GM23338 (cell line): ENCODE measurements around the gene GRM3. TPM values are rescaled to one million over a fixed set of nuclear protein-coding genes. Genes with fewer than 3 reads are reported as not detected.
"Not testable (repeated sequence)": the region's sequence is repeated elsewhere in the genome, so short reads cannot be mapped to it uniquely, and the experiment has no call there.

Source experiments
- ATAC-seq: fragments of 200-7000 bp; cut with Tn5 transposase; 3 replicates; pipeline ENCODE4 v1.9.1; 2020
- DNase-seq: peaks from one replicate; pipeline ENCODE4 v3.0.0-alpha.2; 2015; ENCODE audit warnings: low spot score
- H2AFZ ChIP-seq: fragments of 200-600 bp; sonication (generic); 2 replicates; pipeline ENCODE4 v1.8.0; 2016; ENCODE audit warnings: antibody characterized with exemption, mild to moderate bottlenecking, moderate library complexity
- H3F3A ChIP-seq: fragments of 200-600 bp; sonication (generic); replicated peaks from 2 replicates; pipeline ENCODE4 v1.8.0; 2017; ENCODE audit warnings: antibody characterized with exemption, mixed run types, low read depth
- H3K27ac ChIP-seq: fragments of 200-600 bp; sonication (generic); 2 replicates; pipeline ENCODE4 v1.6.1; 2016; ENCODE audit warnings: low read depth
- H3K27me3 ChIP-seq: fragments of 200-600 bp; sonication (generic); 2 replicates; pipeline ENCODE4 v1.8.0; 2016; ENCODE audit warnings: mild to moderate bottlenecking, mixed run types, moderate library complexity; ENCODE audit not compliant: insufficient read depth
- H3K36me3 ChIP-seq: fragments of 200-600 bp; sonication (generic); 2 replicates; pipeline ENCODE4 v1.8.0; 2016; ENCODE audit warnings: mild to moderate bottlenecking; ENCODE audit not compliant: insufficient read depth
- H3K4me1 ChIP-seq: fragments of 200-600 bp; sonication (generic); 2 replicates; pipeline ENCODE4 v1.8.0; 2016; ENCODE audit warnings: mild to moderate bottlenecking, moderate library complexity; ENCODE audit not compliant: insufficient read depth
- H3K4me2 ChIP-seq: fragments of 200-600 bp; sonication (generic); 2 replicates; pipeline ENCODE4 v1.7.1; 2017; ENCODE audit warnings: mixed run types
- H3K4me3 ChIP-seq: fragments of 200-600 bp; sonication (generic); 2 replicates; pipeline ENCODE4 v1.6.1; 2016; ENCODE audit warnings: mixed run types
- H3K79me2 ChIP-seq: fragments of 200-600 bp; sonication (generic); replicated peaks from 2 replicates; pipeline ENCODE4 v1.8.0; 2017; ENCODE audit warnings: mild to moderate bottlenecking; ENCODE audit not compliant: insufficient read depth
- H3K9me2 ChIP-seq: fragments of 200-600 bp; sonication (generic); 2 replicates; pipeline ENCODE4 v1.8.0; 2017; ENCODE audit not compliant: insufficient read depth
- H4K20me1 ChIP-seq: fragments of 200-600 bp; sonication (generic); replicated peaks from 2 replicates; pipeline ENCODE4 v1.8.0; 2017; ENCODE audit warnings: mild to moderate bottlenecking; ENCODE audit not compliant: insufficient read depth
- H3K27ac Mint-ChIP-seq: 2 replicates; pipeline ENCODE4 v1.8.0; 2020; ENCODE audit warnings: inconsistent platforms, mild to moderate bottlenecking, moderate library complexity, mixed read lengths
- H3K27me3 Mint-ChIP-seq: 3 replicates; pipeline ENCODE4 v1.8.0; 2022; ENCODE audit warnings: low read depth, mild to moderate bottlenecking, moderate library complexity, mixed read lengths, inconsistent platforms; ENCODE audit not compliant: insufficient read depth, poor library complexity
- H3K36me3 Mint-ChIP-seq: 3 replicates; pipeline ENCODE4 v1.8.0; 2021; ENCODE audit warnings: low read depth, mild to moderate bottlenecking, inconsistent platforms, moderate library complexity, mixed read lengths
- H3K4me1 Mint-ChIP-seq: 3 replicates; pipeline ENCODE4 v1.8.0; 2020; ENCODE audit warnings: mild to moderate bottlenecking, inconsistent platforms, mixed read lengths
- H3K4me3 Mint-ChIP-seq: 3 replicates; pipeline ENCODE4 v1.8.0; 2021; ENCODE audit warnings: moderate library complexity, mild to moderate bottlenecking, inconsistent platforms, mixed read lengths
- H3K9me3 Mint-ChIP-seq: 3 replicates; pipeline ENCODE4 v1.8.0; 2020; ENCODE audit warnings: moderate library complexity, mild to moderate bottlenecking, inconsistent platforms, mixed read lengths
- CREB1 ChIP-seq: fragments of 250-450 bp; sonication (Bioruptor Pico); IDR thresholded peaks from 2 replicates; pipeline ENCODE4 v1.5.0; 2020; ENCODE audit warnings: low read depth, mild to moderate bottlenecking, moderate library complexity
- JUNB ChIP-seq: IDR thresholded peaks from one replicate; pipeline ENCODE4 v1.6.1; 2016; ENCODE audit warnings: antibody characterized with exemption; ENCODE audit not compliant: unreplicated experiment
- NANOG ChIP-seq: IDR thresholded peaks from 2 replicates; pipeline ENCODE4 v1.6.1; 2016; ENCODE audit warnings: antibody characterized with exemption, borderline replicate concordance
- polyA plus RNA-seq: library from polyadenylated mRNA; unstranded; fragments of >200 nt; fragmentation: Nextera tagmentation; extraction: Ambion mirVana; gene quantifications from 2 replicates; pipeline ENCODE4 v1.2.1, GENCODE V29; 2016
- total RNA-seq: library from RNA; depleted of rRNA; stranded (reverse); fragments of >200 nt; shearing (Covaris generic); gene quantifications from 2 replicates; pipeline ENCODE4 v1.2.3, GENCODE V29; 2014
- TF ChIP-seq, protein P1 (sequence below): IDR thresholded peaks from 2 replicates; pipeline ENCODE4 v1.6.1; 2016; ENCODE audit warnings: antibody characterized with exemption
- TF ChIP-seq, protein P2 (sequence below), 2 experiments: fragments of 200-600 bp in 1 of 2; sonication (generic) in 1 of 2; conservative IDR thresholded peaks; 2 replicates each; pipeline versions ENCODE4 v1.5.1 to v1.6.1; 2016 to 2017; ENCODE audit warnings: antibody characterized with exemption in 2 of 2, low read depth in 2 of 2, mild to moderate bottlenecking in 2 of 2, moderate library complexity in 1 of 2
- TF ChIP-seq, protein P3 (sequence below): fragments of 250-450 bp; sonication (Bioruptor Pico); IDR thresholded peaks from 2 replicates; pipeline ENCODE4 v1.5.0; 2020; ENCODE audit warnings: mild to moderate bottlenecking, moderate library complexity

The GRM3 gene
- total and polyA plus RNA-seq, 2 experiments from 2014 or later = 0.79 to 1.9 TPM

DNA sequence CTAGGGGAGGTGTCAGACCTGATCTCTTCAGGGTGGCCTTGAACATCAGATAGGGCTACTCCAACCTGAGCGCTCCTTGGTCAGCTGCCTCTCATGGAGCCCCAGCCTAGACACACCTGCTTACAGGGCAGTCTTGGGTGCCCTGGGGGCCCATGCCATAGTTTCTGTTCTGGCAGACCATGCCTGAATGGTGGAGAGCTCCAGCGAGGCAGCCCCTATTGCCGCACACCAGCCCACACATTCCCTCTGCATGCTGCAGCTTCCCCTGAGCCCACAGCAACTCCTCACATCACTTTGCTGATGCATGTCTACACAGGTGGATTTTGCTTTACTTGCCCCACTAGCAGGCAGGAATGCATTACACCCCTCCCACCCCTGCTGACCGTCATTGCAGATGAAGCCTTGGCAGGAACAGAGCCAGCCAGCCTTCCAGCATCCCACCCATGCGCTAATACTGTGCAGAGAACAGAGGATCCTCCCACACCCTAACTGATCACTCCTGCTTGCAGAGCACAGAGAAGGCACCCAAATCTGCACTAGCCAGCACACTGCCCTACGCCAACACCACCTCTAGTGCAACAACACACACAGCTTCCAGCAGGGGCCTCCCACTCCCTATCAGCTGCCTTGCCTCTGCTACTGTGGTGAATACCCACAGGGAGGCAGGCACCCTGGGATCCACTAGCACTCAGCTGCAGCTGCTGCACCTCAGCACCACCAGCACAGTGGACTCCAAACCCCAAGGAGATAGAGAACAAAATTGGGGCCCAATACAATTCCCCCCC lies 43.0 kb upstream of the GRM3 start:
- Histone ChIP-seq H3K27me3 (no peaks in the 10 kb centered on the region), H3K27ac (no peak overlapping the region), H3K79me2 (no peaks in the 10 kb centered on the region), H3K9me2 (no peaks in the 10 kb centered on the region), H3K4me1 (no peaks in the 10 kb centered on the region), H3K4me3 (no peak overlapping the region), H3K4me2 (no peak overlapping the region), H4K20me1 (no peaks in the 10 kb centered on the region), H3K36me3 (no peaks in the 10 kb centered on the region), H2AFZ (peak overlapping the region; percentile 63), H3F3A (no peaks in the 10 kb centered on the region)
- DNase-seq (peak; percentile 30), ATAC-seq (peak; percentile 96)
- Mint-ChIP-seq H3K9me3 (no peaks in the 10 kb centered on the region), H3K4me3 (no peak overlapping the region), H3K27ac (0 out of 2 replicates have a peak overlapping the region, but pooled peaks have one; percentile 29), H3K36me3 (no peaks in the 10 kb centered on the region), H3K27me3 (no peaks in the 10 kb centered on the region), H3K4me1 (peaks cover 10% of the 10 kb centered on the region)
- TF ChIP-seq NANOG (no peak), JUNB (no peak), CREB1 (CRISPR knock-in tag) (no peak)
- TF ChIP-seq, protein P1, sequence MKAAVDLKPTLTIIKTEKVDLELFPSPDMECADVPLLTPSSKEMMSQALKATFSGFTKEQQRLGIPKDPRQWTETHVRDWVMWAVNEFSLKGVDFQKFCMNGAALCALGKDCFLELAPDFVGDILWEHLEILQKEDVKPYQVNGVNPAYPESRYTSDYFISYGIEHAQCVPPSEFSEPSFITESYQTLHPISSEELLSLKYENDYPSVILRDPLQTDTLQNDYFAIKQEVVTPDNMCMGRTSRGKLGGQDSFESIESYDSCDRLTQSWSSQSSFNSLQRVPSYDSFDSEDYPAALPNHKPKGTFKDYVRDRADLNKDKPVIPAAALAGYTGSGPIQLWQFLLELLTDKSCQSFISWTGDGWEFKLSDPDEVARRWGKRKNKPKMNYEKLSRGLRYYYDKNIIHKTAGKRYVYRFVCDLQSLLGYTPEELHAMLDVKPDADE = no peak
- TF ChIP-seq, protein P2, sequence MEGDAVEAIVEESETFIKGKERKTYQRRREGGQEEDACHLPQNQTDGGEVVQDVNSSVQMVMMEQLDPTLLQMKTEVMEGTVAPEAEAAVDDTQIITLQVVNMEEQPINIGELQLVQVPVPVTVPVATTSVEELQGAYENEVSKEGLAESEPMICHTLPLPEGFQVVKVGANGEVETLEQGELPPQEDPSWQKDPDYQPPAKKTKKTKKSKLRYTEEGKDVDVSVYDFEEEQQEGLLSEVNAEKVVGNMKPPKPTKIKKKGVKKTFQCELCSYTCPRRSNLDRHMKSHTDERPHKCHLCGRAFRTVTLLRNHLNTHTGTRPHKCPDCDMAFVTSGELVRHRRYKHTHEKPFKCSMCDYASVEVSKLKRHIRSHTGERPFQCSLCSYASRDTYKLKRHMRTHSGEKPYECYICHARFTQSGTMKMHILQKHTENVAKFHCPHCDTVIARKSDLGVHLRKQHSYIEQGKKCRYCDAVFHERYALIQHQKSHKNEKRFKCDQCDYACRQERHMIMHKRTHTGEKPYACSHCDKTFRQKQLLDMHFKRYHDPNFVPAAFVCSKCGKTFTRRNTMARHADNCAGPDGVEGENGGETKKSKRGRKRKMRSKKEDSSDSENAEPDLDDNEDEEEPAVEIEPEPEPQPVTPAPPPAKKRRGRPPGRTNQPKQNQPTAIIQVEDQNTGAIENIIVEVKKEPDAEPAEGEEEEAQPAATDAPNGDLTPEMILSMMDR (conservative IDR thresholded peaks at IDR 0.05; ENCODE audit: low read depth in 2 of 2) = peak; percentile 19 to 73; a peak in 2 of 4 replicates

DNA sequence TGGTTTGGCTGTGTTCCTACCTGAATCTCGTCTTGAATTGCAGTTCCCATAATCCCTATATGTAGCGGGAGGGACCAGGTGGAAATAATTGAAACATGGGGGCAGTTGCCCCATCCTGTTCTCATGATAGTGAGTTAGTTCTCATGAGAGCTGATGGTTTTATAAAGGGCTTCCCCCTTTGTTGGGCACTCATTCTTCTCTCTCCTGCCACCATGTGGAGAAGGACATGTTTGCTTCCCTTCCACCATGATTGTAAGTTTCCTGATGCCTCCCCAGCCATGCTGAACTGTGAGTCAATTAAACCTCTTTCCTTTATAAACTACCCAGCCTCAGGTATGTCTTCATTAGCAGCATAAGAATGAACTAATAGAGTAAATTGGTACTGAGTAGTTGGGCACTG lies 28.0 kb upstream of the GRM3 start:
- not testable (repeated sequence) for H3K4me1 Mint-ChIP-seq, ATAC-seq, H3K4me1 ChIP-seq, H3K27ac ChIP-seq, H4K20me1 ChIP-seq, H3K4me2 ChIP-seq, H3K9me2 ChIP-seq, H3K4me3 Mint-ChIP-seq, H3K27me3 ChIP-seq, H3K36me3 ChIP-seq, H3K27me3 Mint-ChIP-seq, H3K79me2 ChIP-seq, H3K4me3 ChIP-seq, H3F3A ChIP-seq, H3K27ac Mint-ChIP-seq
- peak overlapping the region; percentile 84 for H2AFZ ChIP-seq
- peaks cover 12% of the 10 kb centered on the region; the same call in 2 of the 3 replicates for H3K36me3 Mint-ChIP-seq
- DNase-seq = peak; percentile 48
- TF ChIP-seq, protein P2 (conservative IDR thresholded peaks at IDR 0.05; ENCODE audit: low read depth in 2 of 2) = peak; percentile 50 to 55
- TF ChIP-seq, protein P3, sequence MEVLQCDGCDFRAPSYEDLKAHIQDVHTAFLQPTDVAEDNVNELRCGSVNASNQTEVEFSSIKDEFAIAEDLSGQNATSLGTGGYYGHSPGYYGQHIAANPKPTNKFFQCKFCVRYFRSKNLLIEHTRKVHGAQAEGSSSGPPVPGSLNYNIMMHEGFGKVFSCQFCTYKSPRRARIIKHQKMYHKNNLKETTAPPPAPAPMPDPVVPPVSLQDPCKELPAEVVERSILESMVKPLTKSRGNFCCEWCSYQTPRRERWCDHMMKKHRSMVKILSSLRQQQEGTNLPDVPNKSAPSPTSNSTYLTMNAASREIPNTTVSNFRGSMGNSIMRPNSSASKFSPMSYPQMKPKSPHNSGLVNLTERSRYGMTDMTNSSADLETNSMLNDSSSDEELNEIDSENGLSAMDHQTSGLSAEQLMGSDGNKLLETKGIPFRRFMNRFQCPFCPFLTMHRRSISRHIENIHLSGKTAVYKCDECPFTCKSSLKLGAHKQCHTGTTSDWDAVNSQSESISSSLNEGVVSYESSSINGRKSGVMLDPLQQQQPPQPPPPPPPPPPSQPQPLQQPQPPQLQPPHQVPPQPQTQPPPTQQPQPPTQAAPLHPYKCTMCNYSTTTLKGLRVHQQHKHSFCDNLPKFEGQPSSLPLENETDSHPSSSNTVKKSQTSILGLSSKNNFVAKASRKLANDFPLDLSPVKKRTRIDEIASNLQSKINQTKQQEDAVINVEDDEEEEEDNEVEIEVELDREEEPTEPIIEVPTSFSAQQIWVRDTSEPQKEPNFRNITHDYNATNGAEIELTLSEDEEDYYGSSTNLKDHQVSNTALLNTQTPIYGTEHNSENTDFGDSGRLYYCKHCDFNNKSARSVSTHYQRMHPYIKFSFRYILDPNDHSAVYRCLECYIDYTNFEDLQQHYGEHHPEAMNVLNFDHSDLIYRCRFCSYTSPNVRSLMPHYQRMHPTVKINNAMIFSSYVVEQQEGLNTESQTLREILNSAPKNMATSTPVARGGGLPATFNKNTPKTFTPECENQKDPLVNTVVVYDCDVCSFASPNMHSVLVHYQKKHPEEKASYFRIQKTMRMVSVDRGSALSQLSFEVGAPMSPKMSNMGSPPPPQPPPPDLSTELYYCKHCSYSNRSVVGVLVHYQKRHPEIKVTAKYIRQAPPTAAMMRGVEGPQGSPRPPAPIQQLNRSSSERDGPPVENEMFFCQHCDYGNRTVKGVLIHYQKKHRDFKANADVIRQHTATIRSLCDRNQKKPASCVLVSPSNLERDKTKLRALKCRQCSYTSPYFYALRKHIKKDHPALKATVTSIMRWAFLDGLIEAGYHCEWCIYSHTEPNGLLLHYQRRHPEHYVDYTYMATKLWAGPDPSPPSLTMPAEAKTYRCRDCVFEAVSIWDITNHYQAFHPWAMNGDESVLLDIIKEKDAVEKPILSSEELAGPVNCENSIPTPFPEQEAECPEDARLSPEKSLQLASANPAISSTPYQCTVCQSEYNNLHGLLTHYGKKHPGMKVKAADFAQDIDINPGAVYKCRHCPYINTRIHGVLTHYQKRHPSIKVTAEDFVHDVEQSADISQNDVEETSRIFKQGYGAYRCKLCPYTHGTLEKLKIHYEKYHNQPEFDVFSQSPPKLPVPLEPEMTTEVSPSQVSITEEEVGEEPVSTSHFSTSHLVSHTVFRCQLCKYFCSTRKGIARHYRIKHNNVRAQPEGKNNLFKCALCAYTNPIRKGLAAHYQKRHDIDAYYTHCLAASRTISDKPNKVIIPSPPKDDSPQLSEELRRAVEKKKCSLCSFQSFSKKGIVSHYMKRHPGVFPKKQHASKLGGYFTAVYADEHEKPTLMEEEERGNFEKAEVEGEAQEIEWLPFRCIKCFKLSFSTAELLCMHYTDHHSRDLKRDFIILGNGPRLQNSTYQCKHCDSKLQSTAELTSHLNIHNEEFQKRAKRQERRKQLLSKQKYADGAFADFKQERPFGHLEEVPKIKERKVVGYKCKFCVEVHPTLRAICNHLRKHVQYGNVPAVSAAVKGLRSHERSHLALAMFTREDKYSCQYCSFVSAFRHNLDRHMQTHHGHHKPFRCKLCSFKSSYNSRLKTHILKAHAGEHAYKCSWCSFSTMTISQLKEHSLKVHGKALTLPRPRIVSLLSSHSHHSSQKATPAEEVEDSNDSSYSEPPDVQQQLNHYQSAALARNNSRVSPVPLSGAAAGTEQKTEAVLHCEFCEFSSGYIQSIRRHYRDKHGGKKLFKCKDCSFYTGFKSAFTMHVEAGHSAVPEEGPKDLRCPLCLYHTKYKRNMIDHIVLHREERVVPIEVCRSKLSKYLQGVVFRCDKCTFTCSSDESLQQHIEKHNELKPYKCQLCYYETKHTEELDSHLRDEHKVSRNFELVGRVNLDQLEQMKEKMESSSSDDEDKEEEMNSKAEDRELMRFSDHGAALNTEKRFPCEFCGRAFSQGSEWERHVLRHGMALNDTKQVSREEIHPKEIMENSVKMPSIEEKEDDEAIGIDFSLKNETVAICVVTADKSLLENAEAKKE (CRISPR knock-in tag) = 0 out of 2 replicates have a peak, but pooled peaks have one; percentile 10
- peaks cover 15% of the 10 kb centered on the region for H3K9me3 Mint-ChIP-seq
